HepG2 (cell line): Measurements from ENCODE around the gene RPH3AL. TPM values are rescaled to one million over a fixed set of nuclear protein-coding genes. Genes with fewer than 3 reads are reported as not detected.
A peak's percentile ranks its signal among the peaks of the same experiment; 100 is the strongest.

Experiments used
- THAP9 ChIP-seq: sonication (generic); formaldehyde crosslinking; IDR thresholded peaks from 2 replicates; pipeline ENCODE4; 2020; ENCODE audit warnings: missing genetic modification reagents, mild to moderate bottlenecking, borderline replicate concordance
- ZNF687 ChIP-seq: sonication (generic); formaldehyde crosslinking; IDR thresholded peaks from 2 replicates; pipeline ENCODE4 v1.5.1; 2020; ENCODE audit warnings: mild to moderate bottlenecking, missing genetic modification reagents, moderate library complexity
- polyA plus RNA-seq, 8 experiments: library from polyadenylated mRNA; depleted of rRNA in 3 of 8; stranded (reverse) in 7 of 8; unstranded in 1 of 8; fragments of >200 nt; fragmentation: Illumina TruSeq in 4 of 8; extraction: Trizol in 4 of 8; gene quantifications; 2 replicates each; pipeline versions ENCODE4 v1.2.1 to v1.2.3, GENCODE V29; 2011 to 2016; ENCODE audit warnings: low read depth in 4 of 8, missing spikeins in 1 of 8, mixed read lengths in 1 of 8; ENCODE audit not compliant: insufficient read depth in 1 of 8
- total RNA-seq, 5 experiments: library from RNA; depleted of rRNA; stranded (reverse); fragments of >200 nt; fragmentation: Illumina TruSeq; extraction: Trizol; gene quantifications; 2 replicates each; pipeline ENCODE4 v1.2.3, GENCODE V29; 2016; ENCODE audit warnings: low read depth in 1 of 5
- TF ChIP-seq, protein P1 (sequence below): sonication (generic); formaldehyde crosslinking; IDR thresholded peaks from 2 replicates; pipeline ENCODE4 v1.4.0; 2020; ENCODE audit warnings: missing genetic modification reagents, borderline replicate concordance

The RPH3AL gene
- total and polyA plus RNA-seq, 2 of the 13 experiments (the other 11 are each of a cell fraction or from before 2014, with no cell fraction given), result 7.8 to 16.4 TPM

DNA sequence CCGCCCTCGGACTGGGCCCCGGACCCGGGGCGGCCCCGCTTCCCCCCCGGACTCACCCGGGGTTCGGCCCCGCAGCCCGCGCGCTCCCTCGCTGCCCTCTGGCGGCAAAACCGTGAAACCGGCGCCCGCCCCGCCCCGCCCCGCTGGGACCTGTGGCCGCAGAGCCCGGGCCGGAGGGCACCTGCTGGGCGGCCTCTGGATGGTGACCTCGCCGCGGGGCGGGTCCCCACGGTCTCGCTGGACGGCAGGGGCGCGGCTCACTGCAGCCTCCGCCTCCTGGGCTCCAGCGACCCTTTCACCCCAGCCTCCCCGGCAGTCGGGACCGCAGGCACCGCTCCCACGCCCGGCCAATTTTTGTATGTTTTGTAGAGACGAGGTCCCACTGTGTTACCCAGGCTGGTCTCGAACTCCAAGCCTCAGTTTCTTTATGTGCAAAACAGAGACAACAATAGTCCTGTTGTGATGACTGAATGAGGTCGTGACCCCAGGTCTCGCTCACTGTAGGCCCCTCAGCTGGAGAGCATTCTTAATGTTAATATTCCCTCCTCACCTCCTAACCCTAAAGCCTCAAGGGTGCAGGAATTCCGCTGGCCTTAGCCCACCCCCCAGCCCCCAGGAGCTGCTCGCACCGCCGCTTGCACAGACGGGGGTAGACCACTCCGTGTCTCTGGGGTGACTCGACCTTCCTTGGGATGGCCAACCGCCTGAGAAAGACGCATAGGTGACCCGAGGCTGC is 33.7 kb upstream of the RPH3AL start (continued):
- peak; percentile 72 for TF ChIP-seq ZNF687
- TF ChIP-seq, protein P1, sequence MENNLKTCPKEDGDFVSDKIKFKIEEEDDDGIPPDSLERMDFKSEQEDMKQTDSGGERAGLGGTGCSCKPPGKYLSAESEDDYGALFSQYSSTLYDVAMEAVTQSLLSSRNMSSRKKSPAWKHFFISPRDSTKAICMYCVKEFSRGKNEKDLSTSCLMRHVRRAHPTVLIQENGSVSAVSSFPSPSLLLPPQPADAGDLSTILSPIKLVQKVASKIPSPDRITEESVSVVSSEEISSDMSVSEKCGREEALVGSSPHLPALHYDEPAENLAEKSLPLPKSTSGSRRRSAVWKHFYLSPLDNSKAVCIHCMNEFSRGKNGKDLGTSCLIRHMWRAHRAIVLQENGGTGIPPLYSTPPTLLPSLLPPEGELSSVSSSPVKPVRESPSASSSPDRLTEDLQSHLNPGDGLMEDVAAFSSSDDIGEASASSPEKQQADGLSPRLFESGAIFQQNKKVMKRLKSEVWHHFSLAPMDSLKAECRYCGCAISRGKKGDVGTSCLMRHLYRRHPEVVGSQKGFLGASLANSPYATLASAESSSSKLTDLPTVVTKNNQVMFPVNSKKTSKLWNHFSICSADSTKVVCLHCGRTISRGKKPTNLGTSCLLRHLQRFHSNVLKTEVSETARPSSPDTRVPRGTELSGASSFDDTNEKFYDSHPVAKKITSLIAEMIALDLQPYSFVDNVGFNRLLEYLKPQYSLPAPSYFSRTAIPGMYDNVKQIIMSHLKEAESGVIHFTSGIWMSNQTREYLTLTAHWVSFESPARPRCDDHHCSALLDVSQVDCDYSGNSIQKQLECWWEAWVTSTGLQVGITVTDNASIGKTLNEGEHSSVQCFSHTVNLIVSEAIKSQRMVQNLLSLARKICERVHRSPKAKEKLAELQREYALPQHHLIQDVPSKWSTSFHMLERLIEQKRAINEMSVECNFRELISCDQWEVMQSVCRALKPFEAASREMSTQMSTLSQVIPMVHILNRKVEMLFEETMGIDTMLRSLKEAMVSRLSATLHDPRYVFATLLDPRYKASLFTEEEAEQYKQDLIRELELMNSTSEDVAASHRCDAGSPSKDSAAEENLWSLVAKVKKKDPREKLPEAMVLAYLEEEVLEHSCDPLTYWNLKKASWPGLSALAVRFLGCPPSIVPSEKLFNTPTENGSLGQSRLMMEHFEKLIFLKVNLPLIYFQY (CRISPR knock-in tag), result peak; percentile 53; the same call in 1 of the 2 replicates
- peak; percentile 43; the same call in 1 of the 2 replicates for TF ChIP-seq THAP9
